Measurements from ENCODE around the gene PUM2.

Gene PUM2

DNA sequence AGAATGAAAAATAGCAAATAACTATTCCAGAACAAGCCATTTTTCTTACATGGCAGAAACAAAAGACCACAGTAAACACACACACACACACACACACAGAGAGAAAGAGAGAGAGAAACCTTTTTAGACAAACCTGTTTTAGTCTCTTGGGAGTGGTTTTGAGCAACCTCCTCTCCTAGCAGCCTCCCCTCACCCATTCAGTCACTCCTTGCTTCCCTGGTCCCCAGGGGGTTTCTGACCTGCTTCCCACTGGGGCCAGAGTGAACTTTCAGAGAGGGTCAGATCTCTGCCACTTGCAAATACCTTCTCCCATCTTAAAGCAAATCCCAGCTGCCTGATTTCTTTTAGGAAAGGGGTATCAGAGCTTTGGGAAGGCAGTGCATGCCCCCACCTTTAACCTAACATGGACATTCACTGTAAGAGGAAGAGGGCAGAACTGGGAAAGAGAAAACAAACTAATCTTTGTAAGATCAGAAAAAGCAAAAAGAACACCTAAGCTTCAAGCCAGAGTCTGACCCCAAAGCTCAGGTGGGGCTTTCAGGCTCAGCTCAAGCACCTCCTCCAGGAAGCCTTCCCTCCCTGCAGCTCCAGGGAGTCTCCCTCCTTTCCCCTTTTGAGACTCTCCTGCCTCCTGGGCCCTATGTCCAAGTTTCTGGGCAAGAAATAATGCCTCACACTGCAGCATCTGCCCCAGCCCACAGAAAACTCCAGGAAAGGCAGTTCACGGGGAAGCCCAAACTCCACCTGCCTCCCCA, 128.5 kb downstream of the PUM2 start:
- ChIA-PET POLR2A (ENCODE audit: low non-redundant PET) (interaction anchor here (0.7 to 1.8 kb wide), 4 partner anchors 9 to 15 kb away, joined by 3 to 6 read pairs (median 5); no protein-coding TSS in a partner anchor), CTCF (interaction anchor here (0.7 to 1.5 kb wide), 3 partner anchors 42 to 113 kb away, joined by 3 to 4 read pairs (median 3); no protein-coding TSS in a partner anchor)
- H3K27ac ChIP-seq, result peak overlapping the region; percentile 100
- no peak for TF ChIP-seq CTCF (conservative IDR thresholded peaks at IDR 0.05; ENCODE audit: low read depth)
- no peak for DNase-seq (ENCODE audit: low spot score)

- DNase-seq (ENCODE audit: low spot score), result no peak
- TF ChIP-seq CTCF (conservative IDR thresholded peaks at IDR 0.05; ENCODE audit: low read depth), result no peak
- POLR2A ChIA-PET (ENCODE audit: low non-redundant PET), result interaction anchor here (0.7 to 1.2 kb wide), 3 partner anchors 9 to 14 kb away, joined by 3 to 5 read pairs (median 4); no protein-coding TSS in a partner anchor
- CTCF ChIA-PET, result interaction anchor here (0.7 kb wide), 1 partner anchor 76 kb away, joined by 4 read pairs; no protein-coding TSS in a partner anchor
- peak overlapping the region; percentile 100 for H3K27ac ChIP-seq
These were observed 129.1 kb downstream of the PUM2 start for GRCh38 chr2:20221555-20221973.

DNA sequence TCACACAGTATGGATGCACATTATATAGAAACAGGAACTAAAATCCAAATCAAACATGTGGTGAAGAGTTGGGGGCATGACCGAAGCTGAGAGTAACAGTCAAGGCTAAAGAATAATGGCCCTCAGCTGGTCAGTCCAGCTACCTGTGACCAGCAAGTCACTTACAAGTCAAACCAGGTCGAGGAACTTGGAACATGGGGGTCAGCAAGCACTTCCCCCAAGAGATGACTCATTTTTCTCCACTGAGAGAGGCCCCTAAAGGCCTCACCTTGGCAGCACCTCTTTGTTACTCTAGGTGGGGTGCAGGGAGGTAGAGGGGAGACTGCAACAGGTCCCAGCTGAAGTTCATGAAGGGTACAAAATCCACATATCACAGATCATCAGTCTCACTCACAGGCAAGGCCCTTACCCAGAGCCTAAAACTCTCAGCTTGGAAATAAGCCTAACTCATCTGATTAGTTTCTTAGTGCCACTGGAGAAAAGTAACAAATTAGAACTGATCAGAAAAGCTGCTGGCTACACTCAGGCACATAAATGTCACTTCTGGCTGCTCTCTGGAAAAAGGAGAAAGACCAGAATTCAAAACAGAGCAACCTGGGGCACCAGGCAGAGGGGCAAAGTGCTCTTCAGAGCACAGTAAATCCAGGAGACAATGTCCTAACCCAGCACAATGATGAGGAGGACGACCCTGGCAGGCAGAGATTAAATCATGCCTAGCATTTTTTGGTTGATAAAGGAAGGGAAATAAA, 129.7 kb downstream of the PUM2 start:
- DNase-seq (ENCODE audit: low spot score), result no peak
- H3K27ac ChIP-seq, result peak overlapping the region; percentile 100
- ChIA-PET CTCF (interaction anchor here (0.7 kb wide), 1 partner anchor 76 kb away, joined by 4 read pairs; no protein-coding TSS in a partner anchor), POLR2A (ENCODE audit: low non-redundant PET) (interaction anchor here (0.6 to 1.2 kb wide), 4 partner anchors 8 to 113 kb away, joined by 3 to 5 read pairs (median 4); no protein-coding TSS in a partner anchor)
- TF ChIP-seq CTCF (conservative IDR thresholded peaks at IDR 0.05; ENCODE audit: low read depth), result no peak

DNA sequence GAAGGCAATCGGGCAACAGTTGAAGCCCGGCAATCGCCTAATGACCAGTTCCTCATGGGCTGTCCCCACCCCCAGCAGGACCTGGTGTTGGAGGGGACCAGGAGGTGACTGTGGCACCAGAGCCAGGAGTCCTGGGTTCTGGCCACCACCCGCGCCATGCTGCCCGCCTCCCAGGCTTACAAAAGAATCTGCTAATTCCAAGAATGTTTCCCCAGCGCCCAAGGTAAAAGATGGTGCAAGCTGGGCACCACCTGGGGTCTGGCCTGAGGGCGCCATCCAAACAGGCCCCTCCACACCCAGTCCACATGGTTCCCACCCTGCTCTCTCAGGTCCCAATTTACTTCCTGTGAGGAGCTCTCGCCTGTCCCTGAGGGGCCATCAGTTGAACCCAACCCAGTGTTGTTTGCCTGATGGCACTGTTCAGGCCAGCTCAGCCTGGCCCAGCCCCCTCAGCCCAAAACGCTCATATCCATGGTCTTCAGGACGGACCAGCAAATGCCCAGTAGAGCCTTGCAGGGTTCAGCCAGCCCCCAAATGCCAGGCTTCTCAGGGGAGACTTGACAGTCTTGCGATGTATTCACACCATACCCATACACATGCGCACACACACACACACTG, 130.8 kb downstream of the PUM2 start:
- POLR2A ChIA-PET (ENCODE audit: low non-redundant PET), result interaction anchor here (1.1 kb wide), 1 partner anchor 13 kb away, joined by 3 read pairs; no protein-coding TSS in a partner anchor
- CTCF ChIA-PET, result interaction anchor here (0.6 to 0.7 kb wide), 3 partner anchors 11 to 1471 kb away, joined by 3 to 4 read pairs (median 3); no protein-coding TSS in a partner anchor
- peak overlapping the region; percentile 100 for H3K27ac ChIP-seq
- no peak for DNase-seq (ENCODE audit: low spot score)
- TF ChIP-seq CTCF (conservative IDR thresholded peaks at IDR 0.05; ENCODE audit: low read depth), result no peak

- ChIA-PET CTCF (interaction anchor here (0.5 to 0.7 kb wide), 3 partner anchors 107 to 1469 kb away, joined by 3 to 4 read pairs (median 3); no protein-coding TSS in a partner anchor), POLR2A (ENCODE audit: low non-redundant PET) (interaction anchor here (0.9 to 1.2 kb wide), 3 partner anchors 11 to 14 kb away, joined by 3 to 4 read pairs (median 4); no protein-coding TSS in a partner anchor)
- TF ChIP-seq CTCF (conservative IDR thresholded peaks at IDR 0.05; ENCODE audit: low read depth), result no peak
- H3K27ac ChIP-seq, result peak overlapping the region; percentile 100
- DNase-seq (ENCODE audit: low spot score), result no peak
These were observed 132.0 kb downstream of the PUM2 start for GRCh38 chr2:20218331-20219320.
